Activated effector memory CD4-positive, alpha-beta T cell treated with Interleukin-2 at 50 U/mL for 16 hours (primary cell): ENCODE data around the gene COL15A1.

ENCODE experiments used
- DNase-seq: peaks from one replicate; pipeline ENCODE4 v3.0.0-alpha.2; 2020

The COL15A1 gene

GRCh38 chr9:99118782-99119466 lies 175.2 kb downstream of the COL15A1 start:
- peak; percentile 48 for DNase-seq

DNA sequence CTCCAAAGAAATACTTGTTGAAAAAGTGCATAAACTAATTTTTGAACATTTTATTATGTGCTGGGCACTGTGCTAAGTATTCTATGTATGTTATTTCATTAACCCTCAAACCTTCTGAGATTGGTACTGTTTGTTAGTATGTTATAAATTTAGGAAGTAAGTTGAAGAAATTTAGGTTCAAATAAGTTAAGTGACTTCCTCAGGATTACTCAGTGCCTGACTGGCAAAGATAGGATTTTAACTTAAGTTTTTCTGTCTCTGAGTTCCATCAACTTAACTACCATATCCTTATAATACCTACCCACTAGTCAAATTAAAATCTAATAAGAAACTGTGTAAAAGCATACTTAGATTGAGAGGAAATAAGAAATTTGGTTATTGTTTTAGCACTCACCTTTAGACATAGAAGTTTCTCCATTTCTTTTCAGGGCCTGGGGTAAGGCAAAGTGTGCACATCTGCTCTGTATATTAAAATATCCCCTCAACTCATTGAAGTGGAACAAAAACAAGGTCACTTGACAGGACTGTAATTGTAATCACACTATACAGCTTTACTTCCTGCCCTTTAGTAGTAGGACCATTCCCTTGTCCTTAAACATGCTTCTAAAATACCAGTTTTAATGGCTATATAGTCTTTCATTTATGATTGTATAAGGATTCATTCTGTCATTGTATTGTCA lies 176.4 kb downstream of the COL15A1 start:
- no peak for DNase-seq
